Measurements from ENCODE around the gene NDUFA6. TPM values are rescaled to one million over a fixed set of nuclear protein-coding genes. Genes with fewer than 3 reads are reported as not detected.
"Not testable (repeated sequence)": the region's sequence is repeated elsewhere in the genome, so short reads cannot be mapped to it uniquely, and the experiment has no call there.

NDUFA6 gene
- total RNA-seq, 1 donor: 49.3 TPM

DNA sequence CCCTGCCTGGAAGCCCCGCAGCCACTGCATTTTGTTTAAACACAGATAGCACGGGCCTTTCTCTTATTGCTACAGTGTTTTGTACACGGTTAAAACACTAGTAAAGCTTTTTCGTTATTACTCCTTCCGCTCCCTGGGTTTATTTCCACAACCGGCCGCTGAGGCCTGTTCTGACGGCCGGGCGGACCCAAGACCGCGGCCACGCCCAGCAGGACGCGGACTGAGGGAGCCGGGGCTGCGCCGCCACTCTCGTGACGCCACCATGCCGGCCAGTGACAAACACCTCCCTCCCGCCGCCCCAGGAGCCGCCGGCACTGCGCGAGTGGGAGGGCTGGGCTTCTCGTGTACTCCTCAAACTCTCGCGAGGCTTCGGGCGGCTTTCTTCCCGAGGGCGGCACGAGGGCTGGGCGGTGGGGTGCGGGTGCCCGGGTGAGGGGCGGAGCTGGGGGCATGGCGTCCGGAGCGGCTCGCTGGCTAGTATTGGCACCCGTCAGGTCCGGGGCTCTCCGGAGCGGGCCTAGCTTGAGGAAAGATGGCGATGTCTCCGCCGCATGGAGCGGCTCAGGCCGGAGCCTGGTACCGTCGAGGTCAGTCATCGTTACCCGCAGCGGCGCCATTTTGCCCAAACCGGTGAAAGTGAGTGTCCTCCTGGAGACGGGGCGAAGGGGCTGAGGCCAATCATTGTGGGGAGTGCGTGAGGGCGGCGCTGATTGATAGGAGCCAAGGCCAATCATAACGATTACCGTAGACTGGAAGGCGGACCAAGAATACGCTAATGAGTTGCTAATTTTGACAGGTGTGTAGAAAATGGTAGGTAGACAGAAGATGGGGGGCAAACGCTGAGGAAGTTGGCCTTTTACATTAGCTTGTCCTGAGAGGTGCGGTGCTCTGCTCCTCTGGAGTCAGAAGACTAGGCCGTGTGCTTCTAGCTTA, 11.0 kb downstream of the NDUFA6 start, which contains the start of gene SMDT1:
Gene SMDT1 (plus strand): TSS at position 382 of the 933 bp plus-strand sequence. CDS start 69 bp downstream, at position 451.
- no peaks in the 10 kb centered on the region for H3K9me3 ChIP-seq (ENCODE audit: low read depth, low read length)
- no peaks in the 10 kb centered on the region for H3K27me3 ChIP-seq (ENCODE audit: insufficient read depth, low read length)
- peaks cover 39% of the 10 kb centered on the region for H3K4me1 ChIP-seq (ENCODE audit: insufficient read depth, low read length)
- H3K4me3 ChIP-seq (ENCODE audit: low read length): peak within 1 kb of the TSS; percentile 73

- Histone ChIP-seq H3K9me3 (ENCODE audit: low read depth, low read length) (no peaks in the 10 kb centered on the region), H3K4me1 (ENCODE audit: insufficient read depth, low read length) (peaks cover 46% of the 10 kb centered on the region), H3K4me3 (ENCODE audit: low read length) (peak overlapping the region; percentile 73), H3K27me3 (ENCODE audit: insufficient read depth, low read length) (no peaks in the 10 kb centered on the region)
Observed at GRCh38 chr22:42078469-42079318, 11.9 kb downstream of the NDUFA6 start.

GRCh38 chr22:42077486-42078125, 13.0 kb downstream of the NDUFA6 start:
- peaks cover 49% of the 10 kb centered on the region for H3K4me1 ChIP-seq (ENCODE audit: insufficient read depth, low read length)

GRCh38 chr22:42076764-42077485, 13.6 kb downstream of the NDUFA6 start:
- Histone ChIP-seq H3K9me3 (ENCODE audit: low read depth, low read length) (no peaks in the 10 kb centered on the region), H3K4me3 (ENCODE audit: low read length) (no peak overlapping the region), H3K4me1 (ENCODE audit: insufficient read depth, low read length) (peaks cover 47% of the 10 kb centered on the region)

More at GRCh38 chr22:42077486-42078125, 13.0 kb downstream of the NDUFA6 start:
- Histone ChIP-seq H3K4me3 (ENCODE audit: low read length) (no peak overlapping the region), H3K27me3 (ENCODE audit: insufficient read depth, low read length) (no peaks in the 10 kb centered on the region), H3K9me3 (ENCODE audit: low read depth, low read length) (no peaks in the 10 kb centered on the region)

GRCh38 chr22:42074846-42075676, 15.5 kb downstream of the NDUFA6 start:
- H3K9me3 ChIP-seq (ENCODE audit: low read depth, low read length): no peaks in the 10 kb centered on the region
- H3K4me1 ChIP-seq (ENCODE audit: insufficient read depth, low read length): peaks cover 46% of the 10 kb centered on the region
- peak overlapping the region; percentile 45 for H3K4me3 ChIP-seq (ENCODE audit: low read length)
- no peaks in the 10 kb centered on the region for H3K27me3 ChIP-seq (ENCODE audit: insufficient read depth, low read length)

More at GRCh38 chr22:42076764-42077485, 13.6 kb downstream of the NDUFA6 start:
- no peaks in the 10 kb centered on the region for H3K27me3 ChIP-seq (ENCODE audit: insufficient read depth, low read length)

DNA sequence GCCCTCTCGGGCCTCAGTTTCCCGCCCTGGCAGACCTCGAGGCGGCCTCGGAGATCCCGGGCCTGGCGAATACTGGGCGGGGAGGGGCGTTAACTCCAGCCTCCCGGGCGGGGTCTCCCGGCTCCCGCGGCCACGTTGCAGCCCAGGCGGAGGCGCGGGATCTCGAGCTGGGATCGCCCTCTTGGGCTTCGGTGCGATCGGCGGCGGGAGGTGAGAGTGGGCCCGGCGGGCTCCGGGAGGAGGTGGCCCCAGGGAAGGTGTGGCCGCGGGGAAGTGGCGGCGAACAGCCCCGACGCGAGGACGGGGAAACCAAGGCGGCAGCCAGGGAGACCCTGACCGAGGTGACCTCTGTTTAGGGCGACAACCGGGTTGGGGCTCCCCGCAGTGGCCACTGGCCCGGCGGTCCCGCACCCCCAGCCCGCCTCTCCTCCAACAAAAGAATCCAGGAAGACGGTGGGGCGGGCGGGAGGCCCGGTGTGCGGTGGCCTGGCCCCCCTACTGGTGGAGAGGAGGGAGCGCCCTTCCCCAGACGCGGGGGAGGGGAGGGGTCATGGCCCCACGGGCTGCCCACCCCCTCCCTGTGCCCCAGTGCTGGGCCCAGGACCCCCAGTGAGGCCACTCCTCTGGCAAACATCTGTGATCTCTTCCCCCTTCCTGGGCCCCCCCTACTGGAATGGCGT, 16.3 kb downstream of the NDUFA6 start, which contains the start of gene PHETA2:
Gene PHETA2 (plus strand): TSS at position 117 of the 680 bp plus-strand sequence. CDS start 3,046 bp downstream, outside the sequence.
- Histone ChIP-seq H3K4me3 (ENCODE audit: low read length) (peak within 1 kb of the TSS; percentile 45), H3K9me3 (ENCODE audit: low read depth, low read length) (no peaks in the 10 kb centered on the region), H3K4me1 (ENCODE audit: insufficient read depth, low read length) (peaks cover 54% of the 10 kb centered on the region), H3K27me3 (ENCODE audit: insufficient read depth, low read length) (no peaks in the 10 kb centered on the region)

DNA sequence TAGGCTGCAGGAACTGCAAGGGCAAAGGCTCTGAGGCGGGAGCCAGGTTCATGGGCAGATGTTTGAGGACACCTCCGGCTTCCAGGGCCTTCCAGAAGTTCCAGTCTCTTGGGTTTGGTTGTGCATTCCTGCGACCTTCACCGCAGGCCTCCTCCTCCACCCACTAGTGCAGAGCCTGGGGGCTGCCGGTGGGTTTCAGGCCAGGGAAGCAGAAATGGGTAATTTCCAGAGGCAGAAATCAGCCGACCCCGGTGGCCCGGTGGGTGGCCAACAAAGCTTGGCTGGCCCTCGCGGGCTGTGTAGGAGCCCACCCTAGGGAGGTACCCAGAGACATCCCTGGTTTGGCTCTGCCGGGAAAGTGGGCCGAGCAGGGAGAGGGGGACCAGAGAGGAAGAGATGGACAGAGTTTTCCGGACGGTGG, 16.9 kb downstream of the NDUFA6 start:
- no peaks in the 10 kb centered on the region for H3K27me3 ChIP-seq (ENCODE audit: insufficient read depth, low read length)
- peaks cover 55% of the 10 kb centered on the region for H3K4me1 ChIP-seq (ENCODE audit: insufficient read depth, low read length)
- no peaks in the 10 kb centered on the region for H3K9me3 ChIP-seq (ENCODE audit: low read depth, low read length)
- peak overlapping the region; percentile 45 for H3K4me3 ChIP-seq (ENCODE audit: low read length)

DNA sequence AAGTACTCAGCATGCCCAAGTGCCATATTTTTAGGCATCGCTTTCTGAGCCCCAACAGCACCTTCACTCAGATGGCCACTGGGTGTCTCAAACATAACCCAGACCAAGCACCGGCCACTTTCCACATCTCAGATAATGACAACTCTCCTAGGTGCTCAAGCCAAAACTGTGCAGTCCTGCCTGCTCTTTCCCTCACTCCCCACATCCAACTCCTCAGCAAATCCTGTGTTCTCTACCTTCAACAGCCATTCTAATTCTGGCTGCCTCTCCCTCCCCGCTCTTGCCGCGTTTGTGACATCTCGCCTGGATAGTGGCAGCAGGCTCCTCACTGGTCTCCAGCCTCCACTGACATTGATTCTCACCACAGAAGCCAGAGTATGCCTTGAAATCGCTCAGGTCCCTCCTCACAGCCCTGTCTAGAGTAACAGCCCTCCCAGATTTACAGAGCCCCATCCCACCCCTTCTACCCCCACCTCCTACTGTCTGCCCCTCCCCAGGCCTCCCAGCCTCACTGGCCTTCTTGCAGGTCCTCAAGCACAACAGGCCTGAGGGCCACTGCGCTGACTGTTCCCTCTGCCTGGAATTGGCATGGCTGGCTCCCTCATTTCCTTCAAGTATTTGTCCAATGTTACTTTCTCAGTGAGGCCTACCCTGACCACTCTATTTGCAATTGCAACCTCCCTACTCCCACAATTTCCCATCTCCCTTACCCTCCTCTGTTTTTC, 17.8 kb downstream of the NDUFA6 start:
- no peak overlapping the region for H3K4me3 ChIP-seq (ENCODE audit: low read length)
- H3K27me3 ChIP-seq (ENCODE audit: insufficient read depth, low read length): no peaks in the 10 kb centered on the region
- H3K9me3 ChIP-seq (ENCODE audit: low read depth, low read length): no peaks in the 10 kb centered on the region
- peaks cover 48% of the 10 kb centered on the region for H3K4me1 ChIP-seq (ENCODE audit: insufficient read depth, low read length)

GRCh38 chr22:42071508-42071907, 19.1 kb downstream of the NDUFA6 start:
- H3K4me3 ChIP-seq (ENCODE audit: low read length); H3K9me3 ChIP-seq (ENCODE audit: low read depth, low read length); H3K27me3 ChIP-seq (ENCODE audit: insufficient read depth, low read length): not testable (repeated sequence)
- H3K4me1 ChIP-seq (ENCODE audit: insufficient read depth, low read length): peaks cover 48% of the 10 kb centered on the region

DNA sequence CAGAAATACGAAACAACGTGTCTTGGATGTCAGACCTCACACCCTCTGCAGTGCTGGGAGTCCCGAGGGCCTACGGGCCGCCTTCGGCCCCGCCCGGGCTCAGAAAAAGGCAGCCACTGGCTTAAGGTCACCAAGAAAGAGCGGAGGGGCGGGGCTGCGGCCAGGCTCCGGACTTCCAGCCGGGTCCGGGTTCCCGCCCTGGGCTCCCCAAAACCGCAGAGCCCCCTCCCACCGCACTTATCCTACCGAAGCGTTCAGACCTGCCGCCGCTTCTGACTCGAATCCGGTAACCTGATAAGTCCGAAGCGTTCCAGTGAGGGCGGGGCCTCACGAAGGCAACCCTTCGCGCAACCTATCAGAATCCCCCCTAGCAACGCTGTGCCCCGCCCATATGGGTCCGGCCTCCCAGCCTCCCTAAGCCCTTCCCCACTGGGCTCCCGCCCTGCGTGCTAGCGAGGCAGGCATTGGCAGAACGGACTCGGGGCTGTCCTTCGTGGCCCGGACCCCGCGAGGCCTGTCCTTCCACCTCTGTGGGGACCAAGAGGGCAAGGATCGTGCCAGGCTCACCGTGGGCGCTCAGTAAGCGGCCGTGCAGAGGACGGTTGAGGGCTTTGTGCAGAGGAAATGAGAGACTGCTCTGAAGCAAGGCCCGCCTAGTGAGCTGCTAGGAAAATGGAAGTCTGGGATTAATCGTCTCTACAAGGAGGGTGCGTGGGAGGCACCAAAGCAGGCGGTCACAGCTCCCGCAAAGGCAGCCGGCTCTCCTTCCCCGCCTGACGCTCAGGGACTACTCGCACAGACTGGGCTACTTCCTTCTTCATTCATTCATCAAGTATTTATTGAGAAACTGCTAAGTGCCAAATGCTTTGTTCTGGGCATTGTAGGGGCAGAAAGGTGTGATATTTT, 19.8 kb downstream of the NDUFA6 start, which contains the start of gene NAGA:
Gene NAGA (minus strand): TSS at position 296 of the 906 bp plus-strand sequence. CDS start 515 bp downstream, outside the sequence.
- Histone ChIP-seq H3K4me3 (ENCODE audit: low read length) (peak within 1 kb of the TSS; percentile 71), H3K27me3 (ENCODE audit: insufficient read depth, low read length) (no peaks in the 10 kb centered on the region), H3K4me1 (ENCODE audit: insufficient read depth, low read length) (peaks cover 48% of the 10 kb centered on the region), H3K9me3 (ENCODE audit: low read depth, low read length) (no peaks in the 10 kb centered on the region)

DNA sequence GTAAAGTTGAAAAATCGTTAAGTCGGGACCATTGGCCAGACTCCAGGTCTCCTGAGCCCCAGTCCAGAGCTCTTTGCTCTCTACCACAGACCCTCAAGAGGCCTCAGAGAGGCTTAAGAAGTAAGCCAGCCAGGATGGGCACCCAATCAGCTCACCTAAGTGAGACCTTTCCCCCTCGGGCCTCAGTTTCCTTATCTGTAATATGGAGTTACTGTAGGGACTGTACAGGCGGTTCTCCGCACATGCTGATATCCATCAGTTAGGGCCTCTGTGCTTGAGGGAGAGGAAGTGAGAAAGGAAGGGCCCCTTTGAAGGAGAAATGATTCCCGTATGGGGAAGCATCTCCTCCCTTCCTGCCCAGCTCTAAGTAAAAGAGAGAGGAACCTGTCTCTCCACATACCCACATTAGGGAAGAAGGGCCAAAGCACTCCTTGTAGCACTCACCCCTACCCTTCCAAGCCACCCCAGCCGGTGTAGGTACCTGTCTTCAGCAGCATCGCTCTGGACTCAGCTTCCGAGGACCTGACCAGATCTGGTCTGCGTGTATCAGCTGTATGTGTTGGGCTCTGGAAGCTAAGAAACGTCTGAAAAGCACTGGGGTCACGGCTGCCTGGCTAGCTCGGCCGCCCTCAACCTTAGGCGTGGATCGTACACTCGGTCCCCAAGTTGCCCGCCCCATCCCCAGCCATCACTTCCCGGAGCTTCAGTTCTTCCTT, 20.6 kb downstream of the NDUFA6 start:
- H3K27me3 ChIP-seq (ENCODE audit: insufficient read depth, low read length): no peaks in the 10 kb centered on the region
- peaks cover 44% of the 10 kb centered on the region for H3K4me1 ChIP-seq (ENCODE audit: insufficient read depth, low read length)
- H3K9me3 ChIP-seq (ENCODE audit: low read depth, low read length): no peaks in the 10 kb centered on the region
- peak overlapping the region; percentile 71 for H3K4me3 ChIP-seq (ENCODE audit: low read length)
